ENCODE results near the gene MYBBP1A. TPM values are rescaled to one million over a fixed set of nuclear protein-coding genes. Genes with fewer than 3 reads are reported as not detected.
"Not testable (repeated sequence)": the region's sequence is repeated elsewhere in the genome, so short reads cannot be mapped to it uniquely, and the experiment has no call there.

Gene MYBBP1A
- total and polyA plus RNA-seq, 2 experiments from 2014 or later, result 42.4 to 56.4 TPM

GRCh38 chr17:4582691-4583090, 27.5 kb upstream of the MYBBP1A start:
- no peak for TF ChIP-seq EZH2 (IDR thresholded peaks at IDR 0.05; ENCODE audit: insufficient read depth, poor library complexity, severe bottlenecking)
- TF ChIP-seq EZH2phosphoT487 (IDR thresholded peaks at IDR 0.05; ENCODE audit: insufficient read depth, low read depth), result no peak
- Histone ChIP-seq H3K9me2 (ENCODE audit: insufficient read depth) (no peaks in the 10 kb centered on the region), H4K20me1 (ENCODE audit: insufficient read depth) (no peaks in the 10 kb centered on the region), H3K79me2 (ENCODE audit: insufficient read depth) (no peaks in the 10 kb centered on the region), H3K36me3 (ENCODE audit: low read depth) (no peaks in the 10 kb centered on the region), H3K27ac (no peak overlapping the region), H3K4me3 (no peak overlapping the region), H2AFZ (no peak overlapping the region), H3F3A (ENCODE audit: insufficient read depth) (no peaks in the 10 kb centered on the region), H3K4me1 (ENCODE audit: insufficient read depth) (no peaks in the 10 kb centered on the region), H3K27me3 (replicated peaks; ENCODE audit: insufficient read depth) (peaks cover 42% of the 10 kb centered on the region), H3K4me2 (ENCODE audit: unreplicated experiment) (no peak overlapping the region), H3K9ac (no peak overlapping the region), H3K9me3 (ENCODE audit: low read depth) (no peaks in the 10 kb centered on the region)
- DNase-seq, result no peak
- in situ Hi-C loops (cut with MboI), result no loop called here
- WGBS, 2 experiments (ENCODE audit: low coverage in 1 of 2, low lambda C conversion rate in 2 of 2, missing lambda C conversion rate in 2 of 2), result 61 to 63% methylated on average over 8 of the region's 8 CpGs

- no peaks in the 10 kb centered on the region for H3F3A ChIP-seq (ENCODE audit: insufficient read depth)
- no peaks in the 10 kb centered on the region for H3K79me2 ChIP-seq (ENCODE audit: insufficient read depth)
- H2AFZ ChIP-seq, result no peak overlapping the region
- H3K9me3 ChIP-seq (ENCODE audit: low read depth), result no peaks in the 10 kb centered on the region
- H3K4me3 ChIP-seq, result no peak overlapping the region
- no peak overlapping the region for H3K27ac ChIP-seq
- H4K20me1 ChIP-seq (ENCODE audit: insufficient read depth), result no peaks in the 10 kb centered on the region
- WGBS, 2 experiments (ENCODE audit: low coverage in 1 of 2, low lambda C conversion rate in 2 of 2, missing lambda C conversion rate in 2 of 2), result 47 to 49% methylated on average over 7 of the region's 7 CpGs
- no peak overlapping the region for H3K9ac ChIP-seq
- no peaks in the 10 kb centered on the region for H3K9me2 ChIP-seq (ENCODE audit: insufficient read depth)
- H3K27me3 ChIP-seq (replicated peaks; ENCODE audit: insufficient read depth), result peaks cover 37% of the 10 kb centered on the region
- no peaks in the 10 kb centered on the region for H3K4me1 ChIP-seq (ENCODE audit: insufficient read depth)
- in situ Hi-C loops (cut with MboI), result no loop called here
- TF ChIP-seq EZH2phosphoT487 (IDR thresholded peaks at IDR 0.05; ENCODE audit: insufficient read depth, low read depth) (no peak), EZH2 (IDR thresholded peaks at IDR 0.05; ENCODE audit: insufficient read depth, poor library complexity, severe bottlenecking) (no peak)
- no peak overlapping the region for H3K4me2 ChIP-seq (ENCODE audit: unreplicated experiment)
- no peaks in the 10 kb centered on the region for H3K36me3 ChIP-seq (ENCODE audit: low read depth)
- DNase-seq, result no peak
Observed at GRCh38 chr17:4582101-4582501, 26.9 kb upstream of the MYBBP1A start.

DNA sequence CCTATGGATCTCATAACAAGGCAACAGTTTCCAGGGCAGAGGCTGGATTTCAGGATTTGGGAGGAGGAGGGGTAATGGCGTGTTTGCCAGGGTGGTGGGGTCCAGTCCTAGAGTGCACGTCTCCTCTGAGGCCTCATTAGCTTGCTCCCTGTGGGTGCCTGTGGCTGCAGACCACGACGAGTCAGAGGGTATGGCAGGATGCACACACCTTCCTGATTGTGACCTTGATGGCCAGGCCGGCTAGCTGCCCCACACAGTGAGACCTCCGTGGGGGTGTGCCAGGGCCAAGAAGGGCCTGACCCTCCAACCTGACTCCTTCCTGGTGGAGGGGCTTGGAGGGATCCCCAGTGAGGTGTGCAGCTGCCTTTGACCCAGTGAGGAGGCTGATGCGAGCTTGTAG, 25.1 kb upstream of the MYBBP1A start:
- Histone ChIP-seq H3K4me1 (ENCODE audit: insufficient read depth) (no peaks in the 10 kb centered on the region), H3K79me2 (ENCODE audit: insufficient read depth) (no peaks in the 10 kb centered on the region), H3K36me3 (ENCODE audit: low read depth) (no peaks in the 10 kb centered on the region), H3K9ac (no peak overlapping the region), H4K20me1 (ENCODE audit: insufficient read depth) (no peaks in the 10 kb centered on the region), H3K4me3 (no peak overlapping the region), H3K4me2 (ENCODE audit: unreplicated experiment) (no peak overlapping the region), H2AFZ (no peak overlapping the region), H3K27me3 (replicated peaks; ENCODE audit: insufficient read depth) (peaks cover 21% of the 10 kb centered on the region), H3F3A (ENCODE audit: insufficient read depth) (no peaks in the 10 kb centered on the region), H3K9me3 (ENCODE audit: low read depth) (no peaks in the 10 kb centered on the region), H3K27ac (no peak overlapping the region), H3K9me2 (ENCODE audit: insufficient read depth) (no peaks in the 10 kb centered on the region)
- WGBS, 2 experiments (ENCODE audit: low coverage in 1 of 2, low lambda C conversion rate in 2 of 2, missing lambda C conversion rate in 2 of 2), result 37% methylated on average over 7 of the region's 7 CpGs
- in situ Hi-C loops (cut with MboI), result no loop called here
- TF ChIP-seq EZH2phosphoT487 (IDR thresholded peaks at IDR 0.05; ENCODE audit: insufficient read depth, low read depth), result no peak
- no peak for TF ChIP-seq EZH2 (IDR thresholded peaks at IDR 0.05; ENCODE audit: insufficient read depth, poor library complexity, severe bottlenecking)
- DNase-seq, result no peak

DNA sequence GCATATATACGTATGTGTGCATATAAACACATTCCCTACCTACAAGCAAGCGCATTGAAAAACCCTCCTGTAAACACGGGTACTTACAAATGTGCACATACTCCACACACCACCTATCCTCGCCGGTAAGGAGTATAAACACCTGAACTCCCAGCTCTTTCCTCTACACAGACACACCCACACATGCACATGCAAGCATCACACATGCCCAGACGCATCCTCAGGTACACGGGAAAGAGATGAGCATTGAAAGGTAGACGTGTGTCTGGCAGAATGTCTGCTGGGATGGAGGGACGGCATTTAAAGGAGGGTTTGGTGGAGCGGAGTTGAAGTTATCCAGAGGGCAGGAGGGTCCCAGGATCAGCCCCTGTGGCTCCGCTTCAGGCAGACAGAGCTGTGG, 24.5 kb upstream of the MYBBP1A start:
- no peaks in the 10 kb centered on the region for H3K4me1 ChIP-seq (ENCODE audit: insufficient read depth)
- no peak overlapping the region for H3K4me2 ChIP-seq (ENCODE audit: unreplicated experiment)
- in situ Hi-C loops (cut with MboI), result no loop called here
- H3F3A ChIP-seq (ENCODE audit: insufficient read depth), result no peaks in the 10 kb centered on the region
- H3K36me3 ChIP-seq (ENCODE audit: low read depth), result no peaks in the 10 kb centered on the region
- TF ChIP-seq EZH2phosphoT487 (IDR thresholded peaks at IDR 0.05; ENCODE audit: insufficient read depth, low read depth) (no peak), EZH2 (IDR thresholded peaks at IDR 0.05; ENCODE audit: insufficient read depth, poor library complexity, severe bottlenecking) (no peak)
- H4K20me1 ChIP-seq (ENCODE audit: insufficient read depth), result no peaks in the 10 kb centered on the region
- H3K9me2 ChIP-seq (ENCODE audit: insufficient read depth), result no peaks in the 10 kb centered on the region
- H3K27me3 ChIP-seq (replicated peaks; ENCODE audit: insufficient read depth), result peaks cover 17% of the 10 kb centered on the region
- no peaks in the 10 kb centered on the region for H3K9me3 ChIP-seq (ENCODE audit: low read depth)
- H3K9ac ChIP-seq, result no peak overlapping the region
- no peak overlapping the region for H2AFZ ChIP-seq
- 73 to 78% methylated on average over 11 of the region's 11 CpGs for WGBS, 2 experiments (ENCODE audit: low coverage in 1 of 2, low lambda C conversion rate in 2 of 2, missing lambda C conversion rate in 2 of 2)
- H3K4me3 ChIP-seq, result no peak overlapping the region
- DNase-seq, result no peak
- no peaks in the 10 kb centered on the region for H3K79me2 ChIP-seq (ENCODE audit: insufficient read depth)
- H3K27ac ChIP-seq, result no peak overlapping the region

GRCh38 chr17:4578349-4578748, 23.2 kb upstream of the MYBBP1A start:
- DNase-seq; H3K79me2 ChIP-seq (ENCODE audit: insufficient read depth); H3K27ac ChIP-seq; H3F3A ChIP-seq (ENCODE audit: insufficient read depth); in situ Hi-C loops (cut with MboI); H2AFZ ChIP-seq; H3K9ac ChIP-seq; H3K4me2 ChIP-seq (ENCODE audit: unreplicated experiment); H3K36me3 ChIP-seq (ENCODE audit: low read depth); H3K4me3 ChIP-seq; H3K9me2 ChIP-seq (ENCODE audit: insufficient read depth); H4K20me1 ChIP-seq (ENCODE audit: insufficient read depth); H3K4me1 ChIP-seq (ENCODE audit: insufficient read depth); H3K9me3 ChIP-seq (ENCODE audit: low read depth): not testable (repeated sequence)
- H3K27me3 ChIP-seq (replicated peaks; ENCODE audit: insufficient read depth), result peaks cover 10% of the 10 kb centered on the region
- 60 to 82% methylated on average over 1 to 21 of the region's 24 CpGs for WGBS, 2 experiments (ENCODE audit: low coverage in 1 of 2, low lambda C conversion rate in 2 of 2, missing lambda C conversion rate in 2 of 2)

All from GM23248 (cell line).